Panc1 (cell line): ENCODE measurements around the gene STYK1. TPM values are rescaled to one million over a fixed set of nuclear protein-coding genes. Genes with fewer than 3 reads are reported as not detected.

Experiments used
- ATAC-seq: fragments of 200-7000 bp; cut with Tn5 transposase; 2 replicates; pipeline ENCODE4 v1.9.1; 2020; ENCODE audit warnings: mild to moderate bottlenecking, moderate library complexity
- BruUV-seq: library from RNA; stranded (reverse); fragments of 400-500 nt; replicated peaks from 2 replicates; lab custom pipeline; 2021; lab: Mats Ljungman, UMichigan
- CTCF ChIA-PET: fragments of 300-600 bp; sonication (Branson Sonifier 250); formaldehyde crosslinking; loops from one replicate; lab custom pipeline; 2022; ENCODE audit warnings: antibody characterized with exemption; lab: Charles Lee
- POLR2A ChIA-PET: fragments of 300-600 bp; sonication (Branson Sonifier 250); formaldehyde crosslinking; loops from one replicate; lab custom pipeline; 2022; ENCODE audit warnings: antibody characterized with exemption; lab: Charles Lee
- DNase-seq: peaks from one replicate; pipeline ENCODE4 v3.0.0-alpha.2; 2010; ENCODE audit warnings: low read depth, low spot score
- H3K27ac ChIP-seq: 2 replicates; pipeline ENCODE4 v1.5.1; 2011; ENCODE audit warnings: mild to moderate bottlenecking, low read length, inconsistent platforms
- H3K27me3 ChIP-seq: fragments of 200-500 bp; sonication (Bioruptor generic); 2 replicates; pipeline ENCODE4 v1.6.0; 2014; ENCODE audit warnings: low read length, inconsistent platforms; ENCODE audit not compliant: control insufficient read depth, insufficient read depth
- H3K36me3 ChIP-seq: fragments of 200-500 bp; sonication (Bioruptor generic); 2 replicates; pipeline ENCODE4 v1.5.1; 2014; ENCODE audit warnings: inconsistent platforms, mild to moderate bottlenecking, low read length, moderate library complexity; ENCODE audit not compliant: control insufficient read depth, insufficient read depth
- H3K4me1 ChIP-seq: 2 replicates; pipeline ENCODE4 v1.5.1; 2011; ENCODE audit warnings: inconsistent platforms, mild to moderate bottlenecking, low read length, moderate library complexity; ENCODE audit not compliant: control insufficient read depth, insufficient read depth
- H3K4me3 ChIP-seq, 2 experiments: 2 replicates each; pipeline ENCODE4 v1.5.1; 2011 to 2012; ENCODE audit warnings: low read depth in 2 of 2, low read length in 2 of 2, mild to moderate bottlenecking in 2 of 2, inconsistent platforms in 1 of 2, moderate library complexity in 1 of 2
- H3K9me3 ChIP-seq: fragments of 200-500 bp; sonication (Bioruptor generic); 2 replicates; pipeline ENCODE4 v1.5.1; 2014; ENCODE audit warnings: low read depth, mild to moderate bottlenecking, inconsistent platforms, low read length, moderate library complexity; ENCODE audit not compliant: control insufficient read depth, insufficient read depth
- POLR2AphosphoS5 ChIP-seq: IDR thresholded peaks from 2 replicates; pipeline ENCODE4 v1.6.1; 2012; ENCODE audit warnings: mild to moderate bottlenecking, low read depth, low read length, moderate library complexity
- REST ChIP-seq, 2 experiments: IDR thresholded peaks; 2 replicates each; pipeline ENCODE4 v1.6.1; 2011 to 2012; ENCODE audit warnings: low read depth in 2 of 2, control low read depth in 1 of 2, low read length in 1 of 2, mild to moderate bottlenecking in 1 of 2, moderate library complexity in 1 of 2; ENCODE audit not compliant: insufficient read depth in 1 of 2
- SIN3A ChIP-seq: IDR thresholded peaks from 2 replicates; pipeline ENCODE4 v1.6.1; 2012; ENCODE audit warnings: low read depth, mild to moderate bottlenecking, low read length, moderate library complexity, borderline replicate concordance; ENCODE audit not compliant: insufficient read depth
- TCF7L2 ChIP-seq: IDR thresholded peaks from 2 replicates; pipeline ENCODE4 v1.6.1; 2011; ENCODE audit warnings: mild to moderate bottlenecking, low read depth, low read length, inconsistent platforms
- in situ Hi-C: cut with HindIII; loops from 2 replicates; pipeline ENCODE4 v1.10.0; 2016; ENCODE audit warnings: low sequenced_read_pairs, low pct_unique_long_range_greater_than_20kb
- intact Hi-C: fragments of 100-400 bp; cut with micrococcal nuclease; formaldehyde crosslinking; loops from one replicate; pipeline ENCODE4 v1.10.0; 2022; ENCODE audit not compliant: unreplicated experiment
- total RNA-seq: library from RNA; stranded (reverse); gene quantifications from one replicate; pipeline ENCODE4 v1.2.1, GENCODE V29; 2021; ENCODE audit not compliant: unreplicated experiment
- TF ChIP-seq, protein P1 (sequence below): fragments of 450-650 bp; IDR thresholded peaks from 2 replicates; pipeline ENCODE4 v1.5.1; 2017; ENCODE audit warnings: mild to moderate bottlenecking

The STYK1 gene
- total RNA-seq, 1 experiment from 2014 or later: 0.85 TPM

DNA sequence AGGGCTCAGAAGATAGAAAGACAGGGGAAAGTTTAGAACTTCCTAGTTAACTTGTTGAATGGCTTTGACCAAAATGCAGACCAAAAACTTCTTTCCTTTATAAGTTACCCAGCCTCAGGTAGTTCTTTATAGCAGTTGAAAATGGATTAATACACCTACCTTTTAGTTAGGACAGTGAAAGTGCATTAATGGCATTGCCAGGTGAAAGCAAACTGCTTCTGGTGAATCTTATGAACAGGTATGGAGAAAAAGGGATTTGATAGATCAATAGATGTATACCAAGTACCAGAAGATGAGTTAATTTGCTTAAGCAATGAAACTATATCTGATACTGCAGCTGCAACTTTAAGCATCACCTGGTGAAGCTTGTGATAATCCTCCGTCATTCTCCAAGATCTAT lies 14.2 kb upstream of the STYK1 start:
- CTCF ChIA-PET: no interaction called here
- no peak for ATAC-seq
- POLR2A ChIA-PET: no interaction called here
- TF ChIP-seq POLR2AphosphoS5 (no peak), SIN3A (no peak), TCF7L2 (no peak), REST (IDR thresholded peaks at IDR 0.05; ENCODE audit: insufficient read depth in 1 of 2, low read depth in 2 of 2, low read length in 1 of 2) (no peak)
- TF ChIP-seq, protein P1, sequence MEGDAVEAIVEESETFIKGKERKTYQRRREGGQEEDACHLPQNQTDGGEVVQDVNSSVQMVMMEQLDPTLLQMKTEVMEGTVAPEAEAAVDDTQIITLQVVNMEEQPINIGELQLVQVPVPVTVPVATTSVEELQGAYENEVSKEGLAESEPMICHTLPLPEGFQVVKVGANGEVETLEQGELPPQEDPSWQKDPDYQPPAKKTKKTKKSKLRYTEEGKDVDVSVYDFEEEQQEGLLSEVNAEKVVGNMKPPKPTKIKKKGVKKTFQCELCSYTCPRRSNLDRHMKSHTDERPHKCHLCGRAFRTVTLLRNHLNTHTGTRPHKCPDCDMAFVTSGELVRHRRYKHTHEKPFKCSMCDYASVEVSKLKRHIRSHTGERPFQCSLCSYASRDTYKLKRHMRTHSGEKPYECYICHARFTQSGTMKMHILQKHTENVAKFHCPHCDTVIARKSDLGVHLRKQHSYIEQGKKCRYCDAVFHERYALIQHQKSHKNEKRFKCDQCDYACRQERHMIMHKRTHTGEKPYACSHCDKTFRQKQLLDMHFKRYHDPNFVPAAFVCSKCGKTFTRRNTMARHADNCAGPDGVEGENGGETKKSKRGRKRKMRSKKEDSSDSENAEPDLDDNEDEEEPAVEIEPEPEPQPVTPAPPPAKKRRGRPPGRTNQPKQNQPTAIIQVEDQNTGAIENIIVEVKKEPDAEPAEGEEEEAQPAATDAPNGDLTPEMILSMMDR: no peak
- Histone ChIP-seq H3K9me3 (no peaks in the 10 kb centered on the region), H3K4me3 (no peak overlapping the region), H3K27ac (no peak overlapping the region), H3K4me1 (no peaks in the 10 kb centered on the region), H3K36me3 (no peaks in the 10 kb centered on the region), H3K27me3 (no peaks in the 10 kb centered on the region)
- BruUV-seq: no TSS peak
- in situ Hi-C loops: no loop called here
- DNase-seq: no peak
- intact Hi-C loops: no loop called here

DNA sequence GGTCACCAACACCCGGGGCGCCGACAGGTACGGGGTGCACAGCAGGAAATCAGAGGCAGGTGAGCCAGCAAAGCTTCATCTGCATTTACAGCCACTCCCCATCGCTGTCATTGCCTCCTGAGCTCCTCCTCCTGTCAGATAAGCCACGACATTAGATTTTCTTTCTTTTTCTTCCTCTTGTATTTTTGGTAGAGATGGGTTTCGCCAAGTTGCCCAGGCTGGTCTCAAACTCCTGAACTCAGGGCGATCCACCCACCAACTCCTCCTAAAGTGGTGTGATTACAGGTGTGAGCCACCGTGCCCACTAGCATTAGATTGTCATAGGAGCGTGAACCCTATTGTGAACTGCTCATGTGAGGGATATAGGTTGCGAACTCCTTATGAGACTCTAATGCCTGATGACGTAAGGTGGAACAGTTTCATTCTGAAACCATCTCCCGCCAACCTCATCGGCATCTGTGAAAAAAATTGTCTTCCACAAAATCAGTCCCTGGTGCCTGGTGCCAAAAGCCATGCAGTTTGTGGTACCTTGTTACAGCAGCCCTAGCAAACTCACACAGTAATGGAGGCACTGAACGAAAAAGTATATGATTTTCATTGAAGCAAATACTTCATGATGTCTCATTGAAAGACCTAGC lies 1.5 kb downstream of the STYK1 start:
- in situ Hi-C loops: no loop called here
- no peaks in the 10 kb centered on the region for H3K4me1 ChIP-seq
- DNase-seq: no peak
- ChIA-PET CTCF (no interaction called here), POLR2A (no interaction called here)
- no TSS peak for BruUV-seq
- H3K27me3 ChIP-seq: no peaks in the 10 kb centered on the region; the same call in 1 of the 2 replicates
- intact Hi-C loops: loop anchor here (10.0 kb wide), 1 partner anchor 68 kb away; no protein-coding TSS in a partner anchor
- ATAC-seq: peak; percentile 24; the same call in 1 of the 2 replicates
- H3K36me3 ChIP-seq: no peaks in the 10 kb centered on the region; the same call in none of the 2 replicates
- H3K27ac ChIP-seq: no peak overlapping the region
- TF ChIP-seq TCF7L2: no peak
- no peak for TF ChIP-seq REST (IDR thresholded peaks at IDR 0.05; ENCODE audit: insufficient read depth in 1 of 2, low read depth in 2 of 2, low read length in 1 of 2)
- TF ChIP-seq, protein P1: no peak
- no peak for TF ChIP-seq SIN3A
- TF ChIP-seq POLR2AphosphoS5: no peak
- H3K9me3 ChIP-seq: no peaks in the 10 kb centered on the region
- peak overlapping the region; percentile 56 to 68; a peak in 3 of 4 replicates for H3K4me3 ChIP-seq
